Thyroid gland (tissue), 4 donors: ENCODE results near the gene KCNK13.

Experiments used
- CTCF ChIP-seq, 6 experiments: fragments of 200-600 bp in 3 of 6; fragments of 450-650 bp in 3 of 6; sonication (generic) in 3 of 6; IDR thresholded peaks; one replicate each; pipeline ENCODE4 v1.5.1; 2016 to 2019; ENCODE audit warnings: antibody characterized with exemption in 6 of 6, mild to moderate bottlenecking in 2 of 6, inconsistent platforms in 1 of 6, moderate library complexity in 1 of 6
- POLR2A ChIP-seq, 2 donors: fragments of 450-650 bp; IDR thresholded peaks; one replicate each; pipeline ENCODE4 v1.6.1; 2017; ENCODE audit warnings: antibody characterized with exemption in 2 of 2, mild to moderate bottlenecking in 2 of 2, moderate library complexity in 1 of 2

- no peak for TF ChIP-seq CTCF (IDR thresholded peaks at IDR 0.05)
- TF ChIP-seq POLR2A (IDR thresholded peaks at IDR 0.05), result no peak
These were observed 56.2 kb downstream of the KCNK13 start for GRCh38 chr14:90118027-90118426.
